H1 (cell line): ENCODE data around the gene DOC2A. TPM values are rescaled to one million over a fixed set of nuclear protein-coding genes. Genes with fewer than 3 reads are reported as not detected.

ENCODE experiments used
- ASH2L ChIP-seq: fragments of 200-600, 300-600 bp; sonication (generic); IDR thresholded peaks from one replicate; pipeline ENCODE4 v1.7.1; 2017; ENCODE audit warnings: low read length
- BCL11A ChIP-seq, 2 experiments: IDR thresholded peaks; one replicate each; pipeline ENCODE4 v1.6.1; 2011; ENCODE audit warnings: low read depth in 2 of 2, low read length in 2 of 2, mild to moderate bottlenecking in 2 of 2
- CHD1 ChIP-seq: IDR thresholded peaks from 2 replicates; pipeline ENCODE4 v1.6.1; 2012; ENCODE audit warnings: low read depth, low read length, improper control_type of control experiment
- CHD7 ChIP-seq: fragments of 300-600 bp; sonication (generic); IDR thresholded peaks from 2 replicates; pipeline ENCODE4 v1.7.1; 2012; ENCODE audit warnings: low read length, moderate library complexity, mild to moderate bottlenecking, inconsistent platforms; ENCODE audit not compliant: insufficient replicate concordance
- GTF2F1 ChIP-seq: IDR thresholded peaks from 2 replicates; pipeline ENCODE4 v1.6.1; 2012; ENCODE audit warnings: low read depth, low read length, improper control_type of control experiment, borderline replicate concordance
- HDAC6 ChIP-seq: IDR thresholded peaks from one replicate; pipeline ENCODE4 v1.7.1; 2012; ENCODE audit warnings: low read depth, mild to moderate bottlenecking, inconsistent platforms, low read length, moderate library complexity
- POU5F1 ChIP-seq: IDR thresholded peaks from 2 replicates; pipeline ENCODE4 v1.6.1; 2011; ENCODE audit warnings: low read depth, mild to moderate bottlenecking, low read length, moderate library complexity
- RXRA ChIP-seq: IDR thresholded peaks from 2 replicates; pipeline ENCODE4 v1.6.1; 2011; ENCODE audit warnings: low read depth, mild to moderate bottlenecking, low read length, moderate library complexity; ENCODE audit not compliant: insufficient read depth
- SIN3A ChIP-seq, 2 experiments: IDR thresholded peaks in 1 of 2; conservative IDR thresholded peaks in 1 of 2; 2 replicates each; pipeline ENCODE4 v1.6.1; 2011 to 2012; ENCODE audit warnings: low read length in 2 of 2, improper control_type of control experiment in 1 of 2, low read depth in 1 of 2, mild to moderate bottlenecking in 1 of 2
- SRF ChIP-seq: IDR thresholded peaks from 2 replicates; pipeline ENCODE4 v1.6.1; 2011; ENCODE audit warnings: mild to moderate bottlenecking, low read depth, low read length, moderate library complexity
- TBP ChIP-seq: IDR thresholded peaks from 2 replicates; pipeline ENCODE4 v1.6.1; 2011; ENCODE audit warnings: low read depth, low read length, improper control_type of control experiment
- ZNF274 ChIP-seq: IDR thresholded peaks from 2 replicates; pipeline ENCODE4 v1.7.0; 2012; ENCODE audit warnings: low read length, borderline replicate concordance; ENCODE audit errors: extremely low read depth
- polyA plus RNA-seq, 7 experiments: library from polyadenylated mRNA; depleted of rRNA in 3 of 7; stranded (reverse) in 5 of 7; unstranded in 2 of 7; fragments of >200 nt in 5 of 7; fragments of 200-250 nt in 2 of 7; gene quantifications; 1 replicate in 5 of 7; 2 replicates in 1 of 7; 4 replicates in 1 of 7; pipeline versions ENCODE4 v1.2.1 to v1.2.3, GENCODE V29; 2011 to 2013; ENCODE audit warnings: missing spikeins in 2 of 7, mixed read lengths in 2 of 7
- total RNA-seq: library from RNA; stranded (reverse); fragmentation: NEBNext Ultra II Directional; extraction: Animal tissue kit (Norgen Biotek cat#: 25700); gene quantifications from 2 replicates; pipeline ENCODE4 v1.2.1, GENCODE V29; 2021

DOC2A gene
- total and polyA plus RNA-seq, 2 of the 8 experiments (the other 6 are each of a cell fraction or from before 2014, with no cell fraction given) = 13.9 to 20.7 TPM

GRCh38 chr16:29984764-29985147, 26.1 kb downstream of the DOC2A start (continued):
- TF ChIP-seq CHD7 = no peak
- TF ChIP-seq SIN3A (conservative IDR thresholded peaks at IDR 0.05 in 1 of 2, IDR thresholded peaks at IDR 0.05 in 1 of 2; ENCODE audit: low read depth in 1 of 2, low read length in 2 of 2) = no peak
- TF ChIP-seq SRF = no peak
- no peak for TF ChIP-seq ASH2L
- TF ChIP-seq RXRA = no peak
- TF ChIP-seq POU5F1 = no peak
- no peak for TF ChIP-seq BCL11A (IDR thresholded peaks at IDR 0.05; ENCODE audit: low read depth in 2 of 2, low read length in 2 of 2)
- TF ChIP-seq TBP = no peak
- no peak for TF ChIP-seq GTF2F1
- TF ChIP-seq CHD1 = no peak
- TF ChIP-seq ZNF274 = no peak
- no peak for TF ChIP-seq HDAC6
- TF ChIP-seq, all 59 proteins: peak for 0
